ENCODE data around the gene TAF15.

TAF15 gene

GRCh38 chr17:35821308-35821707, 12.0 kb downstream of the TAF15 start:
- DNase-seq (ENCODE audit: low spot score): no peak

GRCh38 chr17:35825206-35825605, 15.9 kb downstream of the TAF15 start:
- no peak for DNase-seq (ENCODE audit: low spot score)

- DNase-seq (ENCODE audit: low spot score): no peak
Measured at GRCh38 chr17:35841101-35841500, 31.8 kb downstream of the TAF15 start.

GRCh38 chr17:35841505-35841904, 32.2 kb downstream of the TAF15 start:
- DNase-seq (ENCODE audit: low spot score): no peak

- no peak for DNase-seq (ENCODE audit: low spot score)
Measured at GRCh38 chr17:35842239-35842638, 33.0 kb downstream of the TAF15 start.

- no peak for DNase-seq (ENCODE audit: low spot score)
Measured at GRCh38 chr17:35843698-35844097, 34.4 kb downstream of the TAF15 start.

- no peak for DNase-seq (ENCODE audit: low spot score)
Measured at GRCh38 chr17:35844547-35844946, 35.3 kb downstream of the TAF15 start.

GRCh38 chr17:35846055-35846809, 36.9 kb downstream of the TAF15 start:
- no peak for DNase-seq (ENCODE audit: low spot score)

- DNase-seq (ENCODE audit: low spot score): no peak
Measured at GRCh38 chr17:35847006-35847405, 37.7 kb downstream of the TAF15 start.

- DNase-seq (ENCODE audit: low spot score): no peak
Measured at GRCh38 chr17:35847633-35848373, 38.5 kb downstream of the TAF15 start.

GRCh38 chr17:35849469-35850348, 40.4 kb downstream of the TAF15 start:
- DNase-seq (ENCODE audit: low spot score): peak; percentile 48

GRCh38 chr17:35855965-35856364, 46.7 kb downstream of the TAF15 start:
- no peak for DNase-seq (ENCODE audit: low spot score)

GRCh38 chr17:35856603-35857002, 47.3 kb downstream of the TAF15 start:
- no peak for DNase-seq (ENCODE audit: low spot score)

GRCh38 chr17:35864853-35865252, 55.6 kb downstream of the TAF15 start:
- DNase-seq (ENCODE audit: low spot score): no peak

GRCh38 chr17:35865412-35866340, 56.4 kb downstream of the TAF15 start:
- DNase-seq (ENCODE audit: low spot score): no peak

GRCh38 chr17:35866341-35866950, 57.2 kb downstream of the TAF15 start:
- DNase-seq (ENCODE audit: low spot score): peak; percentile 31

GRCh38 chr17:35867574-35867973, 58.3 kb downstream of the TAF15 start:
- no peak for DNase-seq (ENCODE audit: low spot score)

GRCh38 chr17:35868737-35869136, 59.5 kb downstream of the TAF15 start, which contains the start of gene HEATR9:
Gene HEATR9 (minus strand): TSS chr17:35868891. CDS start chr17:35868742, 149 bp downstream.
- DNase-seq (ENCODE audit: low spot score): no peak

GRCh38 chr17:35870906-35871819, 61.9 kb downstream of the TAF15 start:
- DNase-seq (ENCODE audit: low spot score): no peak
